Colonic mucosa (tissue), 4 donors: ENCODE measurements around the gene CHD2. TPM values are rescaled to one million over a fixed set of nuclear protein-coding genes. Genes with fewer than 3 reads are reported as not detected.

ENCODE experiments used
- DNase-seq: peaks from one replicate; pipeline ENCODE4 v3.0.0-alpha.2; 2020
- H3K27ac ChIP-seq: fragments of 200-600 bp; one replicate; pipeline ENCODE4 v1.8.0; 2021
- H3K27me3 ChIP-seq: fragments of 200-600 bp; one replicate; pipeline ENCODE4 v1.8.0; 2021
- H3K36me3 ChIP-seq: fragments of 200-600 bp; one replicate; pipeline ENCODE4 v1.8.0; 2021
- H3K4me1 ChIP-seq: fragments of 200-600 bp; one replicate; pipeline ENCODE4 v1.8.0; 2021; ENCODE audit warnings: mild to moderate bottlenecking
- H3K4me3 ChIP-seq: fragments of 200-600 bp; one replicate; pipeline ENCODE4 v1.8.0; 2021
- H3K9ac ChIP-seq, 2 donors: one replicate each; pipeline ENCODE4 v1.7.0; 2013; ENCODE audit warnings: control low read depth in 2 of 2, low read depth in 2 of 2, low read length in 2 of 2
- H3K9me3 ChIP-seq: fragments of 200-600 bp; one replicate; pipeline ENCODE4 v1.8.0; 2021
- CTCF ChIP-seq: fragments of 200-600 bp; IDR thresholded peaks from one replicate; pipeline ENCODE4 v1.8.0; 2022; ENCODE audit warnings: antibody characterized with exemption, mild to moderate bottlenecking
- intact Hi-C: fragments of 100-400 bp; cut with DNase I; formaldehyde crosslinking; loops from one replicate; pipeline ENCODE4 v1.14.1; 2022
- total RNA-seq, 2 donors: library from RNA; stranded (reverse); fragmentation: NEBNext Ultra II Directional in 1 of 2; extraction: Animal tissue kit (Norgen Biotek cat#: 25700) in 1 of 2; gene quantifications; one replicate each; pipeline ENCODE4 v1.2.1, GENCODE V29; 2021
- donor health status: healthy.
- donor health status: DM: no; HTN: no; CAD: no.
- donor health status: DM: no; HTN: no; CAD: no.

The CHD2 gene
- total RNA-seq, 2 donors from 2014 or later: 87.5 to 121 TPM

- Histone ChIP-seq H3K36me3 (no peaks in the 10 kb centered on the region), H3K4me1 (no peaks in the 10 kb centered on the region), H3K9me3 (no peaks in the 10 kb centered on the region), H3K27me3 (no peaks in the 10 kb centered on the region), H3K27ac (no peak overlapping the region), H3K4me3 (no peak overlapping the region), H3K9ac (no peak overlapping the region)
- no peak for DNase-seq
- intact Hi-C loops: no loop called here
- TF ChIP-seq CTCF: no peak
Observed at GRCh38 chr15:93046120-93046519, 146.0 kb downstream of the CHD2 start.

DNA sequence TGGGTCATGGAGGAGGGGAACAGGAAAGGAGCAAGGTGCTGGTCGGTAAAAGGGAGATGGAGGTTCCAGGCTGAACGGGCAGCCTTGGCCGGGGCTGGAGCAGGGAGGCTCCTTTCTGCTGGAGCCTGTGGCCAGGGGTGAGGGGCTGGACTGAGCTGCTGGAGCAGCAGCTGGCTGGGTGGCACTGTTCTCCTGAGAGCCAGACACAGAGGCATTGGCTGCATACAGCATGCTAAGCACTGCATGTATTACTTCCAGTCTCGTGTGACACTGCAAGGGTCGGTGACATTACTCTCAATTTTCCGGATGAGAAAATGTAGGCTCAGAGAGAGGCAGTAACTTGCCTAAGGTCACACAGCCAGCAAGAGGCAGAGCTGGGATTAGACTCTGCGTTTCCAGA lies 146.6 kb downstream of the CHD2 start:
- no peak overlapping the region for H3K27ac ChIP-seq
- no peaks in the 10 kb centered on the region for H3K4me1 ChIP-seq
- no peak for TF ChIP-seq CTCF
- H3K27me3 ChIP-seq: no peaks in the 10 kb centered on the region
- no peaks in the 10 kb centered on the region for H3K9me3 ChIP-seq
- no peak overlapping the region for H3K9ac ChIP-seq
- no peak for DNase-seq
- intact Hi-C loops: no loop called here
- no peak overlapping the region for H3K4me3 ChIP-seq
- H3K36me3 ChIP-seq: no peaks in the 10 kb centered on the region

GRCh38 chr15:93047621-93048425 lies 147.7 kb downstream of the CHD2 start:
- Histone ChIP-seq H3K4me3 (no peak overlapping the region), H3K27me3 (no peaks in the 10 kb centered on the region), H3K27ac (no peak overlapping the region), H3K4me1 (no peaks in the 10 kb centered on the region), H3K9ac (no peak overlapping the region), H3K9me3 (no peaks in the 10 kb centered on the region), H3K36me3 (no peaks in the 10 kb centered on the region)
- no peak for DNase-seq
- no peak for TF ChIP-seq CTCF
- intact Hi-C loops: loop anchor here (2.0 kb wide), 1 partner anchor 19 kb away; no protein-coding TSS in a partner anchor

- intact Hi-C loops: loop anchor here (2.0 kb wide), 1 partner anchor 18 kb away; no protein-coding TSS in a partner anchor
- Histone ChIP-seq H3K27ac (no peak overlapping the region), H3K27me3 (no peaks in the 10 kb centered on the region), H3K36me3 (no peaks in the 10 kb centered on the region), H3K9me3 (no peaks in the 10 kb centered on the region), H3K9ac (no peak overlapping the region), H3K4me3 (no peak overlapping the region), H3K4me1 (no peaks in the 10 kb centered on the region)
- no peak for TF ChIP-seq CTCF
- DNase-seq: no peak
Observed at GRCh38 chr15:93048426-93048721, 148.2 kb downstream of the CHD2 start.

GRCh38 chr15:93048759-93049161 lies 148.6 kb downstream of the CHD2 start:
- Histone ChIP-seq H3K9ac (no peak overlapping the region), H3K36me3 (no peaks in the 10 kb centered on the region)
- intact Hi-C loops: loop anchor here (2.0 kb wide), 1 partner anchor 18 kb away; no protein-coding TSS in a partner anchor

More at GRCh38 chr15:93048759-93049161, 148.6 kb downstream of the CHD2 start:
- H3K27ac ChIP-seq: no peak overlapping the region
- no peaks in the 10 kb centered on the region for H3K9me3 ChIP-seq
- no peak overlapping the region for H3K4me3 ChIP-seq
- no peaks in the 10 kb centered on the region for H3K4me1 ChIP-seq
- no peak for DNase-seq
- no peak for TF ChIP-seq CTCF
- no peaks in the 10 kb centered on the region for H3K27me3 ChIP-seq
